Measurements from ENCODE around the gene TTC28.

TTC28 gene

GRCh38 chr22:28440592-28441390, 238.8 kb downstream of the TTC28 start:
- no peak for DNase-seq (ENCODE audit: low read depth)

- DNase-seq (ENCODE audit: low read depth): no peak
Observed at GRCh38 chr22:28438183-28438768, 241.4 kb downstream of the TTC28 start.

- no peak for DNase-seq (ENCODE audit: low read depth)
Observed at GRCh38 chr22:28435982-28436381, 243.7 kb downstream of the TTC28 start.

- no peak for DNase-seq (ENCODE audit: low read depth)
Observed at GRCh38 chr22:28435140-28435768, 244.4 kb downstream of the TTC28 start.

GRCh38 chr22:28430466-28431025, 249.1 kb downstream of the TTC28 start:
- DNase-seq (ENCODE audit: low read depth): no peak

GRCh38 chr22:28429711-28430110, 249.9 kb downstream of the TTC28 start:
- DNase-seq (ENCODE audit: low read depth): no peak

GRCh38 chr22:28428271-28428670, 251.4 kb downstream of the TTC28 start:
- DNase-seq (ENCODE audit: low read depth): no peak

GRCh38 chr22:28426346-28427132, 253.1 kb downstream of the TTC28 start:
- no peak for DNase-seq (ENCODE audit: low read depth)

- DNase-seq (ENCODE audit: low read depth): no peak
Observed at GRCh38 chr22:28425211-28425610, 254.4 kb downstream of the TTC28 start.

- no peak for DNase-seq (ENCODE audit: low read depth)
Observed at GRCh38 chr22:28424427-28425080, 255.1 kb downstream of the TTC28 start.

- DNase-seq (ENCODE audit: low read depth): no peak
Observed at GRCh38 chr22:28419919-28420318, 259.7 kb downstream of the TTC28 start.

- no peak for DNase-seq (ENCODE audit: low read depth)
Observed at GRCh38 chr22:28418008-28418407, 261.6 kb downstream of the TTC28 start.

- DNase-seq (ENCODE audit: low read depth): no peak
Observed at GRCh38 chr22:28417431-28417830, 262.2 kb downstream of the TTC28 start.

GRCh38 chr22:28414913-28415312, 264.7 kb downstream of the TTC28 start:
- DNase-seq (ENCODE audit: low read depth): no peak

- DNase-seq (ENCODE audit: low read depth): no peak
Observed at GRCh38 chr22:28413612-28414399, 265.8 kb downstream of the TTC28 start.

- DNase-seq (ENCODE audit: low read depth): no peak
Observed at GRCh38 chr22:28412109-28412508, 267.5 kb downstream of the TTC28 start.

GRCh38 chr22:28411125-28411524, 268.5 kb downstream of the TTC28 start:
- no peak for DNase-seq (ENCODE audit: low read depth)

GRCh38 chr22:28410050-28410816, 269.4 kb downstream of the TTC28 start:
- DNase-seq (ENCODE audit: low read depth): no peak

- DNase-seq (ENCODE audit: low read depth): no peak
Observed at GRCh38 chr22:28408709-28409108, 270.9 kb downstream of the TTC28 start.

- DNase-seq (ENCODE audit: low read depth): no peak
Observed at GRCh38 chr22:28407645-28408044, 272.0 kb downstream of the TTC28 start.

Data from non-pigmented ciliary epithelial cell (primary cell).